ENCODE results near the gene ING4. TPM values are rescaled to one million over a fixed set of nuclear protein-coding genes. Genes with fewer than 3 reads are reported as not detected.

The ING4 gene
- total RNA-seq, 2 experiments from 2014 or later: 16.6 to 16.7 TPM

DNA sequence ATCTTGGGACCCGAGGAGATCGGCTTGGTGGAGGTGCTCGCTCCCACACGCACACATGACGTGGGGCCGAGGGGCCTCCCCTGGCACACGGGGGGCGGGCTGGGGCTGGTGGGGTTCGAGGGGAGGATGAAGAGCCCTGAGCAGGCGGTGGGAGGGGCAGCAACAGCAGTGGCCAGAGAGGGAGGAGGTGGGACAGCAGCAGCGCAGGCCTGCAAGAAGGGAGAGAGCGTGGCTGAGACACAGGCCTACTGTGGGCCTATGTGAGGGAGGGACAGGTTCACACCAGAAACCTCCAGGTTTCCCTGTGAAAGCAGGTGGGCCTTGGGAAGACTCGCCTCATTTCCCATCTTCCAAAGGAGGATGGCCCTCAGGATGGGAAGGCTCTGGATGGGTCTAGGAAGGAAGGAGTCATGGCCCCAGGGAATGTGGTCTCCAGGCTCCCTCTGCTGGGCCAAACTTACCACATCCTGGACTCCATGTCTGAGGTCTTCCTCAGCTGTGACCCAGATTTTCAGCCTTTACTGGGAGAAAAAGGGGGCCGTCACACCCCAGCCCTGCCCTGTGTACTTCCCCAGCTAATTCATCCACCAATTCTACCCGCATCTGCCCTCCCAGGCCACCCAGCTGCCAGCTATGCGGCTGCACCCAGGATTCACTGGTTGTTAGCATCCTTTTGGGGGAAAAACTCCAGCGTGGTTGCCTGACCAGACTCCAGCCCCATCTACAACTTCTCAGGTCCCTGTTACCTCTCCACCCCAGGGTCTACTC lies 34.8 kb upstream of the ING4 start:
- Mint-ChIP-seq H3K27me3 (peaks cover 34% of the 10 kb centered on the region), H3K4me3 (no peak overlapping the region), H3K27ac (no peak overlapping the region), H3K4me1 (ENCODE audit: low read depth) (peaks cover 13% of the 10 kb centered on the region), H3K36me3 (ENCODE audit: low read depth) (no peaks in the 10 kb centered on the region), H3K9me3 (no peaks in the 10 kb centered on the region)
- ATAC-seq (no peak), DNase-seq (peak; percentile 44)
- CTCF ChIA-PET: interaction anchor here (0.9 to 2.8 kb wide), 3 partner anchors 8 to 26 kb away, joined by 3 to 13 read pairs (median 10); partner anchors contain the start of genes COPS7A and ZNF384
- TF ChIP-seq, protein P1, sequence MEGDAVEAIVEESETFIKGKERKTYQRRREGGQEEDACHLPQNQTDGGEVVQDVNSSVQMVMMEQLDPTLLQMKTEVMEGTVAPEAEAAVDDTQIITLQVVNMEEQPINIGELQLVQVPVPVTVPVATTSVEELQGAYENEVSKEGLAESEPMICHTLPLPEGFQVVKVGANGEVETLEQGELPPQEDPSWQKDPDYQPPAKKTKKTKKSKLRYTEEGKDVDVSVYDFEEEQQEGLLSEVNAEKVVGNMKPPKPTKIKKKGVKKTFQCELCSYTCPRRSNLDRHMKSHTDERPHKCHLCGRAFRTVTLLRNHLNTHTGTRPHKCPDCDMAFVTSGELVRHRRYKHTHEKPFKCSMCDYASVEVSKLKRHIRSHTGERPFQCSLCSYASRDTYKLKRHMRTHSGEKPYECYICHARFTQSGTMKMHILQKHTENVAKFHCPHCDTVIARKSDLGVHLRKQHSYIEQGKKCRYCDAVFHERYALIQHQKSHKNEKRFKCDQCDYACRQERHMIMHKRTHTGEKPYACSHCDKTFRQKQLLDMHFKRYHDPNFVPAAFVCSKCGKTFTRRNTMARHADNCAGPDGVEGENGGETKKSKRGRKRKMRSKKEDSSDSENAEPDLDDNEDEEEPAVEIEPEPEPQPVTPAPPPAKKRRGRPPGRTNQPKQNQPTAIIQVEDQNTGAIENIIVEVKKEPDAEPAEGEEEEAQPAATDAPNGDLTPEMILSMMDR (IDR thresholded peaks at IDR 0.05): peak; percentile 35
- POLR2A ChIA-PET: interaction anchor here (0.7 to 2.5 kb wide), 2 partner anchors 9 to 209 kb away, joined by 3 to 7 read pairs; no protein-coding TSS in a partner anchor
- intact Hi-C loops (cut with micrococcal nuclease): no loop called here

DNA sequence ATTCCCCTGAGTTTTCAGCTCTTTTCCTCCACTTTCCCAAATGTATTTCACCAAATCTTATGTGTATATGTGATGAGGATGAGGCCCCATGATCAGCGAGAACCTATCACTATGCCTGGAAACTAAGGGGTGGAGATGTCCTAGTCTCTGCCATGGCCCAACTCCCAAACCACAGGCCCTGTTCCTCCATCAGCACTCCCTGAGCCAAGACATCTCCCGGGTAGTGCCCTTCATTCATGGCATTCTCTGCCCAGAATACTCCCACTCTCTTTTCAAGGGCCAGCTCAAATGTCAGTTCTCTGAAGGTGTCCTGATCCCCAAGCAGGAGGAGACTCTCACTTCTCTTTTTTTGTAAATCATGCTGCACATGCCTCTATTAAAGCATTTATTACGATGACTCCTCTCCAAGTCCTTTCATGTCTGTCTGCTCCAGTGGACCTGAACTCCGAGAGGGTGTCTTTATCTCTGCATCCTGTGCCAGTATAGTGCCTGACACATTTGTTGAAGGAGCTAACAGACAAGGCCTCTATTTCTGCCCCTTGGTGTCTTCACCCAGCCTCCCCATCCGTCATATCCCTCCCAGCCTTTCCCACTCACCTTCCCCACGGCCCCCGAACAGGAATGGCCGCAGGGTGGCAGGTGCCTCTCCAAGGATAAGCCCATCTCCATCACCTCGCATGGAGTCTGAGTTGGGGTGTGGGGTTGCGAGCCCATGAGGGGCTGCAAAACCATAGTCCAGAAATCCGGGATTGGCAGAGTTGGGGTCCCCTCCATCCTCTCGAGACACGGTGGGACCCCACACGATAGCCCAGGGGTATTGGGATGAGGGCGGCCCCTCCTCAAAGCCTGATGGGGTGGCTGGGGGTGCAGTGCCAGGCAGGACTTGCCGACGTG lies 34.0 kb upstream of the ING4 start:
- ATAC-seq: no peak
- Mint-ChIP-seq H3K27ac (no peak overlapping the region), H3K36me3 (ENCODE audit: low read depth) (no peaks in the 10 kb centered on the region), H3K27me3 (peaks cover 28% of the 10 kb centered on the region), H3K4me3 (no peak overlapping the region), H3K4me1 (ENCODE audit: low read depth) (peaks cover 16% of the 10 kb centered on the region), H3K9me3 (no peaks in the 10 kb centered on the region)
- ChIA-PET CTCF (no interaction called here), POLR2A (interaction anchor here (0.8 to 2.5 kb wide), 3 partner anchors 10 to 62 kb away, joined by 4 to 7 read pairs (median 4); no protein-coding TSS in a partner anchor)
- TF ChIP-seq, protein P1 (IDR thresholded peaks at IDR 0.05): no peak
- intact Hi-C loops (cut with micrococcal nuclease): no loop called here
- no peak for DNase-seq

DNA sequence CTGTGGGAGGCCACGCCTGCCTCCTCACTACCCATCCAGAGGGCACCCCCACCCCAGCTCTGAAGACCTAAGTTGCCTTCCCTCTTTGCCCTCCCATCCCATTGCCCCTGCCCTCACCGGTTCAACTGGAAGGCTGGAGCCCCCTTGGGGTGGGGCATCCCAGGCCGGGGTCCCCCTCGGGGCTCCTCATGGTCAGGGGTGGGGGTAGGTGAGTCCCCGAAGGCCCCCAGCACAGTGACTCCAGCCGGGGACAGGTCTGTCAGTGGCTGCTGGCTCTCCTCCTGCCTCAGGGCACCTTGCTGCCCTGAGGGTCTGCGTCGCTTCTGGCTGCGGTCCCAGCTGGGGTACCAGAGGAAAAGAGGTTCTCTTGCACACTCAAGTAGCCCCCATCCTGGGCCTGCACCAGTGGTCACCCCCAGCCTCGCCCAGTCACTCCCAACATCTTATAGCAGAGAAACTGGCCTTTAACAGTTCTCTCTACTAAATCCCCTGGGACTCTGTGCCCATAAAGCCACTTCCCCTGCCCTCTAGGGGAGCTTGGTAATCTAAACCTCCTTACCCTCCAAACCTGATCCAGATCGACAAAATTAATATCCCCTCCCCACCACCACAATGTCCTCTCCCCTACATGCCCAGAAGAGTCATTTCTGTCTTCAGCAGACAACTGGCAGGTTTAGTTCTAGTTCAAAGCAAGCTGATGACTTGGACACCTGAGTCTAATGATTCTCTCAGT lies 32.6 kb upstream of the ING4 start:
- H3K27ac Mint-ChIP-seq: no peak overlapping the region
- DNase-seq: no peak
- ATAC-seq: no peak
- ChIA-PET POLR2A (interaction anchor here (0.8 to 2.5 kb wide), 3 partner anchors 12 to 156 kb away, joined by 3 to 7 read pairs (median 4); no protein-coding TSS in a partner anchor), CTCF (interaction anchor here (0.7 to 0.9 kb wide), 2 partner anchors 82 to 156 kb away, joined by 3 read pairs; no protein-coding TSS in a partner anchor)
- H3K4me3 Mint-ChIP-seq: no peak overlapping the region
- TF ChIP-seq, protein P1 (IDR thresholded peaks at IDR 0.05): no peak
- H3K27me3 Mint-ChIP-seq: peaks cover 15% of the 10 kb centered on the region
- intact Hi-C loops (cut with micrococcal nuclease): no loop called here
- H3K36me3 Mint-ChIP-seq (ENCODE audit: low read depth): no peaks in the 10 kb centered on the region
- H3K9me3 Mint-ChIP-seq: no peaks in the 10 kb centered on the region
- peaks cover 14% of the 10 kb centered on the region for H3K4me1 Mint-ChIP-seq (ENCODE audit: low read depth)

DNA sequence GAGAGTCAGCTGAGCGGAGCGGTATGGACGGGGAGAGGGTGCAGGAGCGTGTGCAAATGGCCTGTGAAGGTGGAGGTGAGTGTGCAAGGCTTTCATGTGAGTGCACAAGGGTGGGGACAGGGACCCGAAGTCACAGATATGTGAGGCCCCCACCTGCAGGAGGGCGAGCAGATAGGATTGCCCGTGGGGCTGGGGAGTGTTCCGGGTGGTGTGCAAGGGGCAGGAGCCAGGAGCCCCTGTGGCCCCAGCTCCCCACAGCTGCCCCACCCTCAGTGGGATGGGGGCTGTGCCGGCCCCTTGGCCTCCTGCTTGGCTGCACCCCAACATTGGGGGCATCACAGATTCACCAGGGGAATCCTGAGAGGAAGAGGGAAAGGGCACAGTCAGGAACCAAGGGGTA lies 31.8 kb upstream of the ING4 start:
- Mint-ChIP-seq H3K27ac (no peak overlapping the region), H3K9me3 (no peaks in the 10 kb centered on the region), H3K4me3 (no peak overlapping the region), H3K36me3 (ENCODE audit: low read depth) (no peaks in the 10 kb centered on the region), H3K27me3 (peaks cover 14% of the 10 kb centered on the region), H3K4me1 (ENCODE audit: low read depth) (peaks cover 16% of the 10 kb centered on the region)
- POLR2A ChIA-PET: no interaction called here
- intact Hi-C loops (cut with micrococcal nuclease): no loop called here
- no peak for DNase-seq
- no peak for ATAC-seq
- CTCF ChIA-PET: no interaction called here
- TF ChIP-seq, protein P1 (IDR thresholded peaks at IDR 0.05): no peak
